ENCODE data around the gene BCCIP.

DNA sequence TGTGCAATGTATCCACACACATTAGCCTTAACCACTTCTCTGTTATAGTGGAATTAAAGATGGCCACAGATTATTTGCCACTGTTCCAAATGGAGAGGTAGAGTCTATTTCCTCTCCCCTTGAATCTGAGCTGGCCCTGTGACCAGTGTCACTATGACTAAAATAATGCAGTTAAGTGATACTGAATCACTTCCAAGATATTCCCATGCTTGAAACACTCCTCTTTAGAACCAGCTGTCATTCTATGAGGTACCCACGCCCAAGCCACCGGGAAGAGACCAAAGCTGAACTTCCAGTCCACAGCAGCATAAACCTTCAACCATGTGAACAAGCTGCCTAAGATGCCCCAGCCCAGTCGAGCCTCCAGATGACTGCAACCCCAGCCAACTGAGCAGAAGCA lies 59.9 kb downstream of the BCCIP start:
- no peak for TF ChIP-seq CTCF (IDR thresholded peaks at IDR 0.05)
- TF ChIP-seq POLR2A (IDR thresholded peaks at IDR 0.05): no peak
- TF ChIP-seq EP300 (IDR thresholded peaks at IDR 0.05): no peak
